HG03066 (cell line): ENCODE data around the gene CYBRD1.
"Not testable (repeated sequence)": the region's sequence is repeated elsewhere in the genome, so short reads cannot be mapped to it uniquely, and the experiment has no call there.

Experiments
- ATAC-seq: cut with Tn5 transposase; IDR thresholded peaks from one replicate; pipeline ENCODE4 v1.9.1; 2021; ENCODE audit warnings: low read depth; ENCODE audit not compliant: unreplicated experiment

Gene CYBRD1, protein sequence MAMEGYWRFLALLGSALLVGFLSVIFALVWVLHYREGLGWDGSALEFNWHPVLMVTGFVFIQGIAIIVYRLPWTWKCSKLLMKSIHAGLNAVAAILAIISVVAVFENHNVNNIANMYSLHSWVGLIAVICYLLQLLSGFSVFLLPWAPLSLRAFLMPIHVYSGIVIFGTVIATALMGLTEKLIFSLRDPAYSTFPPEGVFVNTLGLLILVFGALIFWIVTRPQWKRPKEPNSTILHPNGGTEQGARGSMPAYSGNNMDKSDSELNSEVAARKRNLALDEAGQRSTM

DNA sequence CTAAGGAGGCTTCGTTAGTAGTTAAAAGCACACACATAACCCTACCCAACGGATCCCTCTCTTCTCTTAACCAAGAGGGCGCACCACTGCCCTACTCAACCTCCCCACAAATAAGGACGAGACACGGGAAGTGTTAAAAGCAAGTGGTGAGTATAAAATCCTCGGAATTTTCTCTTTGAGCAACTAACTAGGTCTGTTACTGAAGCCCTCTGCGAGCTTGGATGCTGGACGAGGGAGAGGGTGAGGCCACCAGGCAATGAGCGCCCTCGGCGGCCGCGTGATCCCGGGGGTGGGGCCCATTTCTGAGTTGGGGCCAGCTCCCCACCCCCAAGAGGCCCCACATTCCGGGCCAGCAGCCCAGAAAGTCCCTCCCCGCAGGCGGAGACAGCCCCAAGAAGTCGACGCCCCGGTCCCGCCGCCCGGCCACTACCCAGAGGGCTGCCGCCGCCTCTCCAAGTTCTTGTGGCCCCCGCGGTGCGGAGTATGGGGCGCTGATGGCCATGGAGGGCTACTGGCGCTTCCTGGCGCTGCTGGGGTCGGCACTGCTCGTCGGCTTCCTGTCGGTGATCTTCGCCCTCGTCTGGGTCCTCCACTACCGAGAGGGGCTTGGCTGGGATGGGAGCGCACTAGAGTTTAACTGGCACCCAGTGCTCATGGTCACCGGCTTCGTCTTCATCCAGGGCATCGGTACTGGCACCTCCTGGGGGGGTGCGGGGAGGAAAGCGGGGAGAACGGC lies at the start of gene CYBRD1:
Gene CYBRD1 (plus strand): TSS at position 423 of the 736 bp plus-strand sequence. CDS start 72 bp downstream, at position 495.
- peak; percentile 56 for ATAC-seq

DNA sequence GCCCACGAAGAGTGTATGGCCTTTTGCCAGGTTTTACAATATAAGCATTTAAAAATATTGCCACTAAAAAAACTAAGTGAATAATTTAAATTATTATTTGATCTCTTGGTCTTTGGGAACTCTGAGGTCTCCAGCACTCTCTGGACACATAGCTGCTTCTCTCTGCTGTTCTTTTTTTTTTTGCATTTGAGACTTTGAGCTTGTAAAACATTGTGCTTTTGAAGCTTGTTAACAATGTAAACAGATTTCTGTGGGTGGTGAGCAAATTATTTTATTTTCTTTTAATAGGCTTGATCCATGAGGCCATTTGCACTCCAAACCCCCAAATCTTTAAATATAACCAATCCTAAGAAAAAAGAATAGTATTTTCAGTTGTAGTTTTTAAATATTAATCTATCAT lies 46.3 kb upstream of the CYBRD1 start:
- no peak for ATAC-seq

DNA sequence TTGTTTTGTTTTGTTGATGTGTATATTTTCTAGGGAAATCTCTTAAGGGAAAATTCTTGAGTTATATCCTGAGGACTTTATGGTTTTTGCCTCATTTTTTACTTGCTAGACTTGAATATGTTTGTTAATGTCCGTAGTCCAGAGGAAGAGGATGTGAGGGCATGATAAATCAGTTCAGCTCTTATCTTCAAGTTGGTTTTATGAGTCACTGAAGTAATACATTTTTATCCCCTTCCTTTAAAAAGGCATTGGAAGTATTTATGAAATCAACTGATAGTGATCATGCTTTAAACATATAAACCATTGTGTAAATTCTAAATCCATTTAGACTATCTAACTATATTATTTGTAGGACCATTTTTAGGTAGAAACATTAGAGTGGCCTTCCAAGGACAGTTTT lies 43.9 kb upstream of the CYBRD1 start:
- no peak for ATAC-seq

DNA sequence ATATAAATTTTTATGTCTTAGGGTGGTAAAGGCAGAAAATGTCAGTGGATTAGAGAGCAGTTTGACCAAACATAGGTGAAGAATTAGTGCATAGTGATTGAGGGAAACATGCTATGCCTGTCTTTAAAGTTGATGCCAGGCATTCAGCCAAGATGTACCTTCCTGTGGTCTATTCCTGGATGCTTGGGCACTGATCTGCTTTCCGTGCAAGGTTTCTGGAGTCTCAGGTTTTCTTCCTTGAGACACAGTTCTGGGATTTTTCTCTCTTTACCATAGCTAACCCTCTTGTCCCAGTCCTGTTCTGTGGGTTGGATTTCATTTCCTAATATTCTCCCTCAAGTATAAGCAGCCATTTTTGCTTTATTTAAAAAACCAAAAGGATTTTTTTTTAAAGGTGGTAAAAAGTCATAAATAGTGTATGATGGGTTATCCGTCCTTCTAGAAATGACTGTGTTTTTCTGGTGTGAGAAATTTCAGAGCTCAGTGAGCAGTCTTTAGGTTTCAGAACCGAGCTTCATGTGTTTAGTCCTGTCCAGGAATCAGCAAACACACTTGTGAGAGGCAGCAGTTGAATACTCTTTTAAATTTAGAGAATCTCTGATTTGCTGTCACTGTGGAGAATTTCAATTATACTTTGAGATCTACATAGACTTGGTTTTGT lies 43.0 kb upstream of the CYBRD1 start:
- ATAC-seq: no peak

DNA sequence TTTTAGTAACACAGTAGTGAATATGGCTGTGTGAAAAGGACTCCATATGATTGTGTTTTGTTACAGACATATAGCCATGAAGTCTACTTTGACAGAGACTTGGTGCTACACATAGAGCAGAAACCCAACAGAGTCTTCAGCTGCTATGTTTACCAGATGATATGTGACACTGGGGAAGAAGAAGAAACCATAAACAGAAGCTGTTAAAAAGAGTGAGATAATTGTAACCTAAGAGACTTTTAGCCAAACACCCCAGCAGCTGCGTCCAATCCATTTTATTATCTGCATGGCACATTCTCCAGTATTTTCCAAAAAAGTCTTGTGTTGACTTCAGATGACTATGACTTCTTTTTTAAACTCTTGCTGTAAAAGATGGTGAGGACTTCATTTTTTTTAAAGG lies 41.4 kb upstream of the CYBRD1 start:
- ATAC-seq: no peak

DNA sequence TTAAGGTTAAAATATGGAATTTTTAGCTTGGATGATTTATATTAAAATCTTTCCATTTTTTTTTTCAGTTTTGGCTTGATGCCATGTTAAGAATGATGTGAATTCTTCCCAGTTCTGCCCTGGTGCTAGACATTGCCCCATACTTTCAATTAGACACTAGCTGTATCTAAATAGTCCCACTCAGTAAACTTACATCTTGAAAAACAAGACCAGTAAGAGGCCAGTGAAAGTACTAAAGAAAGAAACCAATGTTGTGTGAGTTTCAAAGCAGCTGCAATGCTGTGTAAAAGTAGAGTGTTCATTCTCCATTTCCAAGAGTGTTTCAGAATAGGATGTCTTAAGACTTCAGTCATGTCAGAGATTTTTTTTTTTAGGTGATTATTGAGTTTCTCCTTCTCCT lies 40.0 kb upstream of the CYBRD1 start:
- ATAC-seq: no peak

DNA sequence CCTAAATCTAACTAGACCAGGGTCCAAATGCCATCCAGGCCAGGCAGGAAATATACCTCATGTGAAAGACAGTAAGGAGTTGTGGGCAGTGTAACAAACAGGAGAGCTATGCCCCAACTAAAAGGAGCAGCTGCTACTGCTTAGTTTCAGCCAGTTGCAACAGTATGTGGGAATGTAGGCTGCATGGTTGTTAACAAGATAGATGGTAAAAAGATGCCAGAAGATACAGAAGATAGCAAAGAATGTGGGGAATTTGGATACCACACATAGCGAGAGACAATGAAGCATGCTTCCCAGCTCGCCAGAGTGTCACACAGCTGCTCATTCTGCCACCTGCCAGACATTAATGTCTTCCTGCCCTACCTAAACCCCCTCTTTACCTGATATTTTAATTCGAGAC lies 39.4 kb upstream of the CYBRD1 start:
- no peak for ATAC-seq

DNA sequence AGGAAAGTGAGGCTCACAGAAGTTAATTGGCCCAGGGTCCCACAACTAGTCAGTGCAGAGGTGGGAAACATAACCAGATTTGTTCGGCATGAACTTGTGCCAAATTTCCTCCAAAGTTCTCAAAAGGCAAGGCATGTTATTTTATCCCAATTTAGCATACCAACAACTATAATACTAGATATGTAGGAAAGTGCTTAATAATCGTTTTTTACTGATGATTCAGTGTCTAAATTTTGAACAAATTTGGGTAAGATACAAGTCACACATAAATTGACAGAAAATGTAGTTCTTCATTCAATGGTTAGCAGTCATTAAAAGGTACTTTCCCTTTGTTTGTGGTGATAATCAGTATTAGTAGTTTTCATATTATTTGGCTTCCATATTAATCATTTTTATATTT lies 38.5 kb upstream of the CYBRD1 start:
- no peak for ATAC-seq

DNA sequence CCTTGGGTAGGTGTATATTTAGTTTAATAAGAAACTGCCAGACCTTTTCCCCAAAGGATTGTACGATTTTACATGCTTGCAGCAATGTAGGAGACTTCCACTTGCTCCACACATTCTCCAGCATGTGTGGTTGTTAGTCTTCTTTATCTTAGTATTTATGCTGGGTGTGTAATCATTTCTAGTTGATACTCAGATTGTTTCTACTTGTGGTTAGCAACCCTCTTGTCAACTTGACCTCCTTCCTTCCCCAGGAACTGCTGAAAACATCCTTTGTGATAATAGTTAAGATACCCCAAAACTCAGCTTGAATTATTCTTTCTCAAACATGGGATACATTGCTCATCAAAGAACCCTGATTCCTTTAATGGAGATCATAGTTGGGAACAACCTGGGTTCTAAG lies 37.2 kb upstream of the CYBRD1 start:
- no peak for ATAC-seq

DNA sequence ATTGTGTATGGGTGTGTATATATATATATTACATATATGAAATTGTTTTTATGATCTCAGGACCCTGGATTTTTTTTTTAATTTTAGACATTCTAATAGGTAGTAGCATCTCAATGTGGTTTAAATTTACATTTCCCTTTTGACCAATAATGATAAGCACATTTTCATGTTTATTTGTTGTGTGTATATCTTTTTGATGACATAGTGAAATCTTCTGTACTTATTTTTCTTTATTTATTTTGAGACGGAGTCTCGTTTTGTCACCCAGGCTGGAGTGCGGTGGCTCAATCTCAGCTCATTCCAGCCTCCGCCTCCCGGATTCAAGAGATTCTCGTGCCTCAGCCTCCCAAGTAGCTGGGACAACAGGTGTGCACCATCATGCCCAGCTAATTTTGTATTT lies 35.1 kb upstream of the CYBRD1 start:
- no peak for ATAC-seq

DNA sequence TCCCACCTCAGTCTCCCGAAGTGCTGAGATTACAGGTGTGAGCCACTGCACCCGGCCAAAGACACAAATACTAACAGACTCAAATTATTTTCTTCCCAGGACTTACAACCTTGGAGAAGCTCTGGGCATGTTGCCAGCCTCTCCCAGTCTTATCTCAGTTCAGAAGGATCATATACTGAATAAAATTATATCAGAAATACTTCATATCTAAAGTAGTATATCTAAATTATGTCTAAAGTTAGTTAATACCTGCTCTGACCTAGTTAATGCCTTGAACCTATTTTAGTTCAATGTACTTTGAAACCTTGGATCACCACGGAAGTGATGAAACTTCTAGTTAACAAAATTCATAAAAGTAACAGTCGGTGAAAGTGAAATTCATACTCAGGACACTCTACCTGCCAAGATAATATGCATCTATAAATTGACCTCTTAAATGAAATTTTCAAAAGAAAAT lies 34.4 kb upstream of the CYBRD1 start:
- ATAC-seq: no peak

DNA sequence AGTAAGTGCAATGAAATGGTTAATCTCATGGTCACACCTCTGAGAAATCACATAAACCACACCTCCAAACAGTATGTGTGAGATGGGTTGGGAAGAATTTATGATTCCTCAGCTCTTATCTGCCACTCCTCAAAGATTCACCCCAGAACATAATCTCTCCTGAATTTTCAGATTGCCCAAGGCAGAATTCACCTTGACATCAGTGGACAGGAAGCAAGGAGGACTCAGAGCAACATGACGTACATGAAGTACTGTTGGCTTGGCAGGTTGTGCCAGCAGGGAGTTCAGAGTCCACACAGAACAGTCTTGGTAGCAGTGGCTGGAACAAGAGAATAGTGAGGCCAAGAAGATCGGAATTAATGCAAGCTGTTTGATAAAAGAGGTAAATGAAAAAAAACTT lies 31.7 kb upstream of the CYBRD1 start:
- ATAC-seq: no peak

DNA sequence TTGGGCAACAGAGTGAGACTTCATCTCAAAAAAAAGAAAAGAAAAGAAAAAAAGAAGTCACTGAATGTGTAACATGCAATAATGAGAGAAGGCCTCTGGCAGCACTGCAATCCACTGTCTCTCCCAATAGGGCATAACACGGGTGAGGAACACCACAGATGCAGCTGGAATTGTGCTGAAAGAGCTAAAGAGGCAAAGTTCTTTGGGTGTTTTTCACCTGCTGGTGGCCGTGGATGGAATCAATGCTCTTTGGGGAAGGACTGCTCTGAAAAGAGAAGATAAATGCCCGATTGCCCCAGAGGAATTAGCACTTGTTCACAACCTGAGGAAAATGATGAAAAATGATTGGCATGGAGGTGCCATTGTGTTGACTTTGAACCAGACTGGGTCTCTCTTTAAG lies 31.0 kb upstream of the CYBRD1 start:
- ATAC-seq: no peak

DNA sequence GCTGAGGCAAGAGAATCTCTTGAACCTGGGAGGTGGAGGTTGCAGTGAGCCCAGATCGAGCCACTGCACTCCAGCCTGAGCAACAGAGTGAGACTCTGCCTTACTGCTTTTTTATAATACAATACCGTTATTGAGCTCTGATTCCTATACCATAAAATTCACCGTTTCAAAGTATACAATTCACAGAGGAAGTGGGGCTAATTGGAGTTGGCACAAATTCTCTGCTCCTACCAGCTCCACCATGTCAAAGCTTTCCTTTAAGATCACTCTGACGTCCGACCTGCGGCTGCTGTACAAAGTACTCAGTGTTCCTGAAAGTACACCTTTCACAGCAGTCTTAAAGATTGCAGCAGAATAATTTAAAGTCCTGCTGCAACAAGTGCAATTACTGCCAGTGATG lies 29.6 kb upstream of the CYBRD1 start:
- ATAC-seq: no peak

DNA sequence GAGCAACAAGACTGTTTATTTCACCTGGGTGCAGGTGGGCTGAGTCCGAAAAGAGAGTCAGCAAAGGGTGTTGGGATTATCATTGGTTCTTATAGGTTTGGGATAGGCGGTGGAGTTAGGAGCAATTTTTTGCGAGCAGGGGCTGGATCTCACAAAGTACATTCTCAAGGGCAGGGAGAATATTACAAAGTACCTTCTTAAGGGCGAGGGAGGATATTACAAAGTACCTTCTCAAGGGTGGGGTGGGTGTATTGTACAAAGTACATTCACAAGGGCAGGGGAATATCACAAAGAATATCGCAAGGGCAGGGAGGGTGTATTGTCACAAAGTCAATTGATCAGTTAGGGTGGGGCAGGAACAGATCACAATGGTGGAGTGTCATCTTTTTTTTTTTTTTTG lies 24.6 kb upstream of the CYBRD1 start:
- ATAC-seq: not testable (repeated sequence)

DNA sequence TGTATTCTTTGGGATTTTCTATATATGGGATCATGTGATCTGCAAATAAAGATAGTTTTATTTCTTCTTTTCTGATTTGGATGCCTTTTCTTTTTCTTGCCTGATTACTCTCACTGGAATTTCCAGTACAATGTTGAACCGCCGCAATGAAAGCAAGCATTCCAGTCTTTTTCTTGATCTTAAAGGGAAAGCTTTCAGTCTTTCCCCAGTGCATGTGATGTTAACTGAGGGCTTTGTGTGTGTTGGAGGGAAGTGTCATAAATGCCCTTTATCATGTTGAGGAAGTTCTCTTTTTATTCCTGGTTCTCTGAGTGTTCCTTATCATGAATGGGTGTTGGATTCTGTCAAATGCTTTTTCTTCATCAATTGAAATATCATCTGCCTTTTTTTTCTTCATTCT lies 16.9 kb upstream of the CYBRD1 start:
- no peak for ATAC-seq

DNA sequence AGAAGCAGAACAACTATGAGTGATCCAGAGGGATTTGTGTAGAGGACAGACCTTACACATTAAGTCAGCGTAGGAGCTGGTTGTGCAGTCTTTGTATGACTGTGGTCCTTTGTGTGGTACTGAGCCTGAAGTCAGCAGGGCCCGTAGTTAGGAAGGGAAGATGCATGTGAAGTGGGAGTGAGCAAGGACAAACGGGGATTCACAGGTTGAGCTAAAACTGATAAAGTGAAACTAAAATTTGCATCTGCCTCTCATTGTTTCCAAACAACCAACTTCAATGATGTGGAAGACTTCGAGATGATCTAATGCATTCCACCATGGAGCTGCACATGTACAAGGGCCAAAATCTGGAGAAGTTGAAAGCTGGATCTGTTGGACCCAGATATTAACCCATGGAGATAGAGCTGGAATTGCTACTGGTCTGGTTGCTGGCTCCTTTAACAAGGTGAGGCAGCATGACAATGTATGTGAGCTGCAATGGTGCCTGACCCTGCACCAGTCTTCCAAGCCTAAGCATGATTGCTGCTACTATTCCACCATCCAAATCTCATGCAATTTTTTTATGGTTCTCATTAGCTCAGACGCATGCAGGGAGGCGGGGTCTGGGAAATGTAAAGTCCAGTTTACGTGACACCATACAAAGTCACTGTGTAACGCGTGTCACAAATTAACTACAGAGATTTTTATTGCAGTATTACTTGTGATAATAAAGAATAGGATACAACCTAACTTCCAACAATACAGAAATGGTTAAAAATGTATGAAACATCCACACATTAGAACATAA lies 12.1 kb upstream of the CYBRD1 start:
- no peak for ATAC-seq

DNA sequence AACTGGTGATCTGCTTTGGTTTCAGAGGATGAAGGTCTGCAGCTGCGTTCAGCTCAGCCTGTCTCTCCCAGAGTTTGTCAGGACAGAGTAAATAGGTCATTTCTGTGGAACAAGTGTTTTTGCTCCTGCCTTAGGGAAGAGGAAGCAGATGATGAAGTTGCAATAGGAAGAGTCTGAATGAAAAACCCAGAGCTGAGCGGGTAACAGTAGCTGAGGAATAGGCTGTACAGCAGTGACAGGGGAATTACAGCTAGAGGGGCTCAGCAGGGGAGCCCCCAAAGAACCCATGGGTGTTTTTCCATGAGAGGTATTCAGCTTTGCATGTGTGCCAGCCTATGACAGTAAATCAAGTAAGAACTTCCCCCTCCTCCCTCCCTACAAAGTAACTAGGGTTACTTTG lies 10.3 kb upstream of the CYBRD1 start:
- no peak for ATAC-seq

DNA sequence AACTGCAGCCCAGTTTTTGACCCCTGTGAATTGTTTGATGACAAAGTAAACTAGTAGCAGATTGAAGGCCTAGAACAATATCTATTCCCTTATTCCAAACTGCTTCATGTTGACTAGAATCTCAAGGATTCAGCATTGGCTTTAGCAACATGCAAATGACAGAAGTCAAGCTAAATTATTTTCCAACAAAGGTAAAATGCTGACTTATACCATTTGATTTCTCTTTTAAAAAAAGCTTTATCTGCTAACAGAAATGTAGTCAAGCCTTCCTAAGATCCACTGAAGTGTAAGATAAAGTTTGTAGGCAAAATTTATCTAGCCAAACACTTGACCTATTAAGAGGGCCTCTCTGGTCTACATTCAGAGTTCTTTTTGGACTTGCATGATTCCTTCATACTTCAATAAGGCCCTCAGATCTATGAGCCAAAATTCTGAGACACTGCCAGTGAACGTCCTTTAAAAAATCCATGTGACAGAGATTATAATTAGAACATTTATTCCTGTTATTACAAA lies 9.5 kb upstream of the CYBRD1 start:
- ATAC-seq: no peak

DNA sequence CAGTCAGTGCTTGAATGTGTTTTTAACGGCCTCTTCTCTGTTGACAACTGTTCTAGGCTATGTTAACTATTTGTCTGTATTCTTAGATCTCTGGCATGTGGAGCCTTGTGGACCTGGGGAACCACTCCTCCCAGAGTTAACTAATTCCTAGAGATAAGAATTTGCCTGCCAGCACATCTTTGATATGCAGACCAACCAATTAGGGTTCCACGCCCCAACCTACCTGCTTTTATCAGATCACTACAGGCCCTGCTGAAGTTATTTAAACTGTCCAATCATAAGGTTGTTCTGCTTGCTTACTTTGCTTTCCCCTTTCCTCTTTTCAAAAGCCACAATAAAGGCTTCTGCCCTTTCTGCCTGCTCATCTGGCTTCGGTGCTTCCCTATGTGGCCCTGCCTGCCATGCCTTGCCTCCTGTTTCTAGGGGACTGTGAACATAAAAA lies 8.5 kb upstream of the CYBRD1 start:
- no peak for ATAC-seq
